Muscle of leg (tissue), 11 donors: ENCODE data around the gene WIZ. TPM values are rescaled to one million over a fixed set of nuclear protein-coding genes. Genes with fewer than 3 reads are reported as not detected.

ENCODE experiments used
- DNase-seq: peaks from one replicate; pipeline ENCODE4 v3.0.0; 2013
- H3K27ac ChIP-seq: one replicate; pipeline ENCODE4 v1.5.1; 2013; ENCODE audit warnings: mild to moderate bottlenecking, low read length, control low read depth
- H3K27me3 ChIP-seq: one replicate; pipeline ENCODE4 v1.6.1; 2013; ENCODE audit warnings: low read length; ENCODE audit not compliant: control insufficient read depth, insufficient read depth
- H3K36me3 ChIP-seq: one replicate; pipeline ENCODE4 v1.6.1; 2013; ENCODE audit warnings: low read length; ENCODE audit not compliant: control insufficient read depth, insufficient read depth
- H3K4me1 ChIP-seq: one replicate; pipeline ENCODE4 v1.6.1; 2013; ENCODE audit warnings: low read length; ENCODE audit not compliant: control insufficient read depth, insufficient read depth
- H3K4me3 ChIP-seq: one replicate; pipeline ENCODE4 v1.5.1; 2013; ENCODE audit warnings: low read length, control low read depth
- H3K9me3 ChIP-seq: replicated peaks from 2 replicates; pipeline ENCODE4 v1.6.1; 2013; ENCODE audit warnings: low read depth, low read length; ENCODE audit not compliant: control insufficient read depth
- WGBS: methylation state at CpG from one replicate; pipeline ENCODE4 v1.1.5; 2013; ENCODE audit warnings: missing lambda C conversion rate; ENCODE audit not compliant: insufficient coverage; 5-methylcytosine and 5-hydroxymethylcytosine counted together
- polyA plus RNA-seq, 8 donors: library from polyadenylated mRNA; unstranded; fragments of 120-200 nt; gene quantifications; one replicate each; pipeline versions ENCODE4 v1.2.1 to v1.2.3, GENCODE V29; 2013; ENCODE audit warnings: inconsistent platforms in 1 of 8, low replicate concordance in 1 of 8; ENCODE audit not compliant: insufficient read length in 8 of 8, insufficient read depth in 1 of 8
- total RNA-seq: library from RNA; stranded (reverse); fragments of 120-200 nt; gene quantifications from one replicate; pipeline ENCODE4 v1.2.4, GENCODE V29; 2013

The WIZ gene
- total and polyA plus RNA-seq, 9 donors = 6.8 to 38.1 (median 31.7) TPM

GRCh38 chr19:15437355-15438123 is 12.2 kb downstream of the WIZ start:
- Histone ChIP-seq H3K9me3 (no peaks in the 10 kb centered on the region), H3K4me3 (no peak overlapping the region), H3K27ac (no peak overlapping the region), H3K27me3 (no peaks in the 10 kb centered on the region), H3K36me3 (peaks cover 4% of the 10 kb centered on the region), H3K4me1 (peaks cover 28% of the 10 kb centered on the region)
- WGBS = 88% methylated on average over 7 of the region's 10 CpGs
- no peak for DNase-seq

GRCh38 chr19:15436826-15437110 is 13.0 kb downstream of the WIZ start:
- WGBS = 79% methylated on average over 10 of the region's 15 CpGs
- H3K27ac ChIP-seq = no peak overlapping the region
- no peak for DNase-seq

GRCh38 chr19:15436012-15436825 is 13.5 kb downstream of the WIZ start:
- Histone ChIP-seq H3K36me3 (peaks cover 4% of the 10 kb centered on the region), H3K4me1 (peaks cover 35% of the 10 kb centered on the region), H3K27ac (no peak overlapping the region), H3K27me3 (no peaks in the 10 kb centered on the region), H3K4me3 (no peak overlapping the region), H3K9me3 (no peaks in the 10 kb centered on the region)
- WGBS = 77% methylated on average over 7 of the region's 10 CpGs
- DNase-seq = no peak

More at GRCh38 chr19:15436826-15437110, 13.0 kb downstream of the WIZ start:
- H3K27me3 ChIP-seq = no peaks in the 10 kb centered on the region
- H3K4me3 ChIP-seq = no peak overlapping the region
- peaks cover 4% of the 10 kb centered on the region for H3K36me3 ChIP-seq
- H3K4me1 ChIP-seq = peaks cover 30% of the 10 kb centered on the region
- H3K9me3 ChIP-seq = no peaks in the 10 kb centered on the region

- 22% methylated on average over 3 of the region's 8 CpGs for WGBS
Measured at GRCh38 chr19:15433519-15434069, 16.2 kb downstream of the WIZ start.

GRCh38 chr19:15432629-15433518 is 16.9 kb downstream of the WIZ start:
- H3K27ac ChIP-seq = peak overlapping the region; percentile 97
- peaks cover 25% of the 10 kb centered on the region for H3K36me3 ChIP-seq
- WGBS = under 1% methylated on average over 65 of the region's 75 CpGs
- H3K27me3 ChIP-seq = no peaks in the 10 kb centered on the region
- peak; percentile 98 for DNase-seq
- H3K4me3 ChIP-seq = peak overlapping the region; percentile 85
- H3K4me1 ChIP-seq = peaks cover 31% of the 10 kb centered on the region
- no peaks in the 10 kb centered on the region for H3K9me3 ChIP-seq

More at GRCh38 chr19:15433519-15434069, 16.2 kb downstream of the WIZ start:
- Histone ChIP-seq H3K27ac (peak overlapping the region; percentile 97), H3K36me3 (peaks cover 23% of the 10 kb centered on the region), H3K9me3 (no peaks in the 10 kb centered on the region), H3K4me1 (peaks cover 31% of the 10 kb centered on the region), H3K27me3 (no peaks in the 10 kb centered on the region), H3K4me3 (peak overlapping the region; percentile 85)
- DNase-seq = no peak

GRCh38 chr19:15432018-15432494 is 17.7 kb downstream of the WIZ start:
- Histone ChIP-seq H3K4me3 (peak overlapping the region; percentile 68), H3K36me3 (peaks cover 33% of the 10 kb centered on the region), H3K27ac (peak overlapping the region; percentile 83), H3K9me3 (no peaks in the 10 kb centered on the region), H3K27me3 (no peaks in the 10 kb centered on the region), H3K4me1 (peaks cover 31% of the 10 kb centered on the region)
- no peak for DNase-seq
- WGBS = under 1% methylated on average over 34 of the region's 44 CpGs

GRCh38 chr19:15431396-15432017 is 18.2 kb downstream of the WIZ start:
- Histone ChIP-seq H3K9me3 (no peaks in the 10 kb centered on the region), H3K4me1 (peaks cover 31% of the 10 kb centered on the region), H3K27ac (peak overlapping the region; percentile 83), H3K36me3 (peaks cover 39% of the 10 kb centered on the region), H3K4me3 (peak overlapping the region; percentile 68), H3K27me3 (no peaks in the 10 kb centered on the region)
- WGBS = 26% methylated on average over 6 of the region's 7 CpGs
- DNase-seq = no peak

- peaks cover 31% of the 10 kb centered on the region for H3K4me1 ChIP-seq
- H3K27me3 ChIP-seq = no peaks in the 10 kb centered on the region
- DNase-seq = no peak
- H3K9me3 ChIP-seq = no peaks in the 10 kb centered on the region
- H3K36me3 ChIP-seq = peaks cover 46% of the 10 kb centered on the region
- WGBS = 85% methylated on average over 9 of the region's 10 CpGs
- H3K4me3 ChIP-seq = peak overlapping the region; percentile 68
- no peak overlapping the region for H3K27ac ChIP-seq
Measured at GRCh38 chr19:15430526-15431120, 19.1 kb downstream of the WIZ start.

GRCh38 chr19:15429825-15430467 is 19.8 kb downstream of the WIZ start:
- no peaks in the 10 kb centered on the region for H3K27me3 ChIP-seq
- no peaks in the 10 kb centered on the region for H3K9me3 ChIP-seq
- WGBS = 86% methylated on average over 23 of the region's 24 CpGs
- H3K27ac ChIP-seq = no peak overlapping the region
- H3K4me3 ChIP-seq = no peak overlapping the region
- H3K4me1 ChIP-seq = peaks cover 31% of the 10 kb centered on the region
- peaks cover 50% of the 10 kb centered on the region for H3K36me3 ChIP-seq
- DNase-seq = no peak
